ENCODE results near the gene SLK.

GRCh38 chr10:104069613-104070012 lies 102.7 kb downstream of the SLK start:
- TF ChIP-seq, protein P1, sequence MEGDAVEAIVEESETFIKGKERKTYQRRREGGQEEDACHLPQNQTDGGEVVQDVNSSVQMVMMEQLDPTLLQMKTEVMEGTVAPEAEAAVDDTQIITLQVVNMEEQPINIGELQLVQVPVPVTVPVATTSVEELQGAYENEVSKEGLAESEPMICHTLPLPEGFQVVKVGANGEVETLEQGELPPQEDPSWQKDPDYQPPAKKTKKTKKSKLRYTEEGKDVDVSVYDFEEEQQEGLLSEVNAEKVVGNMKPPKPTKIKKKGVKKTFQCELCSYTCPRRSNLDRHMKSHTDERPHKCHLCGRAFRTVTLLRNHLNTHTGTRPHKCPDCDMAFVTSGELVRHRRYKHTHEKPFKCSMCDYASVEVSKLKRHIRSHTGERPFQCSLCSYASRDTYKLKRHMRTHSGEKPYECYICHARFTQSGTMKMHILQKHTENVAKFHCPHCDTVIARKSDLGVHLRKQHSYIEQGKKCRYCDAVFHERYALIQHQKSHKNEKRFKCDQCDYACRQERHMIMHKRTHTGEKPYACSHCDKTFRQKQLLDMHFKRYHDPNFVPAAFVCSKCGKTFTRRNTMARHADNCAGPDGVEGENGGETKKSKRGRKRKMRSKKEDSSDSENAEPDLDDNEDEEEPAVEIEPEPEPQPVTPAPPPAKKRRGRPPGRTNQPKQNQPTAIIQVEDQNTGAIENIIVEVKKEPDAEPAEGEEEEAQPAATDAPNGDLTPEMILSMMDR (IDR thresholded peaks at IDR 0.05; ENCODE audit: insufficient read depth, low read depth, low read length), result no peak
- TF ChIP-seq EZH2 (IDR thresholded peaks at IDR 0.05; ENCODE audit: insufficient read depth, low read length), result no peak
